ENCODE measurements around the gene EXOSC2. TPM values are rescaled to one million over a fixed set of nuclear protein-coding genes. Genes with fewer than 3 reads are reported as not detected.

The EXOSC2 gene
- total and polyA plus RNA-seq, 2 of the 8 experiments (the other 6 are each of a cell fraction or from before 2014, with no cell fraction given) = 47.8 to 93.6 TPM

- TF ChIP-seq, protein P1, sequence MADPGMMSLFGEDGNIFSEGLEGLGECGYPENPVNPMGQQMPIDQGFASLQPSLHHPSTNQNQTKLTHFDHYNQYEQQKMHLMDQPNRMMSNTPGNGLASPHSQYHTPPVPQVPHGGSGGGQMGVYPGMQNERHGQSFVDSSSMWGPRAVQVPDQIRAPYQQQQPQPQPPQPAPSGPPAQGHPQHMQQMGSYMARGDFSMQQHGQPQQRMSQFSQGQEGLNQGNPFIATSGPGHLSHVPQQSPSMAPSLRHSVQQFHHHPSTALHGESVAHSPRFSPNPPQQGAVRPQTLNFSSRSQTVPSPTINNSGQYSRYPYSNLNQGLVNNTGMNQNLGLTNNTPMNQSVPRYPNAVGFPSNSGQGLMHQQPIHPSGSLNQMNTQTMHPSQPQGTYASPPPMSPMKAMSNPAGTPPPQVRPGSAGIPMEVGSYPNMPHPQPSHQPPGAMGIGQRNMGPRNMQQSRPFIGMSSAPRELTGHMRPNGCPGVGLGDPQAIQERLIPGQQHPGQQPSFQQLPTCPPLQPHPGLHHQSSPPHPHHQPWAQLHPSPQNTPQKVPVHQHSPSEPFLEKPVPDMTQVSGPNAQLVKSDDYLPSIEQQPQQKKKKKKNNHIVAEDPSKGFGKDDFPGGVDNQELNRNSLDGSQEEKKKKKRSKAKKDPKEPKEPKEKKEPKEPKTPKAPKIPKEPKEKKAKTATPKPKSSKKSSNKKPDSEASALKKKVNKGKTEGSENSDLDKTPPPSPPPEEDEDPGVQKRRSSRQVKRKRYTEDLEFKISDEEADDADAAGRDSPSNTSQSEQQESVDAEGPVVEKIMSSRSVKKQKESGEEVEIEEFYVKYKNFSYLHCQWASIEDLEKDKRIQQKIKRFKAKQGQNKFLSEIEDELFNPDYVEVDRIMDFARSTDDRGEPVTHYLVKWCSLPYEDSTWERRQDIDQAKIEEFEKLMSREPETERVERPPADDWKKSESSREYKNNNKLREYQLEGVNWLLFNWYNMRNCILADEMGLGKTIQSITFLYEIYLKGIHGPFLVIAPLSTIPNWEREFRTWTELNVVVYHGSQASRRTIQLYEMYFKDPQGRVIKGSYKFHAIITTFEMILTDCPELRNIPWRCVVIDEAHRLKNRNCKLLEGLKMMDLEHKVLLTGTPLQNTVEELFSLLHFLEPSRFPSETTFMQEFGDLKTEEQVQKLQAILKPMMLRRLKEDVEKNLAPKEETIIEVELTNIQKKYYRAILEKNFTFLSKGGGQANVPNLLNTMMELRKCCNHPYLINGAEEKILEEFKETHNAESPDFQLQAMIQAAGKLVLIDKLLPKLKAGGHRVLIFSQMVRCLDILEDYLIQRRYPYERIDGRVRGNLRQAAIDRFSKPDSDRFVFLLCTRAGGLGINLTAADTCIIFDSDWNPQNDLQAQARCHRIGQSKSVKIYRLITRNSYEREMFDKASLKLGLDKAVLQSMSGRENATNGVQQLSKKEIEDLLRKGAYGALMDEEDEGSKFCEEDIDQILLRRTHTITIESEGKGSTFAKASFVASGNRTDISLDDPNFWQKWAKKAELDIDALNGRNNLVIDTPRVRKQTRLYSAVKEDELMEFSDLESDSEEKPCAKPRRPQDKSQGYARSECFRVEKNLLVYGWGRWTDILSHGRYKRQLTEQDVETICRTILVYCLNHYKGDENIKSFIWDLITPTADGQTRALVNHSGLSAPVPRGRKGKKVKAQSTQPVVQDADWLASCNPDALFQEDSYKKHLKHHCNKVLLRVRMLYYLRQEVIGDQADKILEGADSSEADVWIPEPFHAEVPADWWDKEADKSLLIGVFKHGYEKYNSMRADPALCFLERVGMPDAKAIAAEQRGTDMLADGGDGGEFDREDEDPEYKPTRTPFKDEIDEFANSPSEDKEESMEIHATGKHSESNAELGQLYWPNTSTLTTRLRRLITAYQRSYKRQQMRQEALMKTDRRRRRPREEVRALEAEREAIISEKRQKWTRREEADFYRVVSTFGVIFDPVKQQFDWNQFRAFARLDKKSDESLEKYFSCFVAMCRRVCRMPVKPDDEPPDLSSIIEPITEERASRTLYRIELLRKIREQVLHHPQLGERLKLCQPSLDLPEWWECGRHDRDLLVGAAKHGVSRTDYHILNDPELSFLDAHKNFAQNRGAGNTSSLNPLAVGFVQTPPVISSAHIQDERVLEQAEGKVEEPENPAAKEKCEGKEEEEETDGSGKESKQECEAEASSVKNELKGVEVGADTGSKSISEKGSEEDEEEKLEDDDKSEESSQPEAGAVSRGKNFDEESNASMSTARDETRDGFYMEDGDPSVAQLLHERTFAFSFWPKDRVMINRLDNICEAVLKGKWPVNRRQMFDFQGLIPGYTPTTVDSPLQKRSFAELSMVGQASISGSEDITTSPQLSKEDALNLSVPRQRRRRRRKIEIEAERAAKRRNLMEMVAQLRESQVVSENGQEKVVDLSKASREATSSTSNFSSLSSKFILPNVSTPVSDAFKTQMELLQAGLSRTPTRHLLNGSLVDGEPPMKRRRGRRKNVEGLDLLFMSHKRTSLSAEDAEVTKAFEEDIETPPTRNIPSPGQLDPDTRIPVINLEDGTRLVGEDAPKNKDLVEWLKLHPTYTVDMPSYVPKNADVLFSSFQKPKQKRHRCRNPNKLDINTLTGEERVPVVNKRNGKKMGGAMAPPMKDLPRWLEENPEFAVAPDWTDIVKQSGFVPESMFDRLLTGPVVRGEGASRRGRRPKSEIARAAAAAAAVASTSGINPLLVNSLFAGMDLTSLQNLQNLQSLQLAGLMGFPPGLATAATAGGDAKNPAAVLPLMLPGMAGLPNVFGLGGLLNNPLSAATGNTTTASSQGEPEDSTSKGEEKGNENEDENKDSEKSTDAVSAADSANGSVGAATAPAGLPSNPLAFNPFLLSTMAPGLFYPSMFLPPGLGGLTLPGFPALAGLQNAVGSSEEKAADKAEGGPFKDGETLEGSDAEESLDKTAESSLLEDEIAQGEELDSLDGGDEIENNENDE (IDR thresholded peaks at IDR 0.05; ENCODE audit: insufficient replicate concordance, low read length) = no peak
- TF ChIP-seq BRCA1 (IDR thresholded peaks at IDR 0.05; ENCODE audit: low read depth, low read length) = no peak
- no peak for TF ChIP-seq KDM5A (IDR thresholded peaks at IDR 0.05; ENCODE audit: low read length)
- TF ChIP-seq, protein P2, sequence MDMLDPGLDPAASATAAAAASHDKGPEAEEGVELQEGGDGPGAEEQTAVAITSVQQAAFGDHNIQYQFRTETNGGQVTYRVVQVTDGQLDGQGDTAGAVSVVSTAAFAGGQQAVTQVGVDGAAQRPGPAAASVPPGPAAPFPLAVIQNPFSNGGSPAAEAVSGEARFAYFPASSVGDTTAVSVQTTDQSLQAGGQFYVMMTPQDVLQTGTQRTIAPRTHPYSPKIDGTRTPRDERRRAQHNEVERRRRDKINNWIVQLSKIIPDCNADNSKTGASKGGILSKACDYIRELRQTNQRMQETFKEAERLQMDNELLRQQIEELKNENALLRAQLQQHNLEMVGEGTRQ (IDR thresholded peaks at IDR 0.05; ENCODE audit: low read length) = no peak
- TF ChIP-seq ZNF274 (IDR thresholded peaks at IDR 0.05; ENCODE audit: borderline replicate concordance, extremely low read depth, low read length) = no peak
- TF ChIP-seq ASH2L (IDR thresholded peaks at IDR 0.05; ENCODE audit: low read length) = no peak
- no peak for TF ChIP-seq SAP30 (IDR thresholded peaks at IDR 0.05; ENCODE audit: insufficient read depth, insufficient replicate concordance, low read length)
Observed at GRCh38 chr9:130745829-130746228, 52.2 kb downstream of the EXOSC2 start (continued).

Measured in H1 (cell line).